Astrocyte of the cerebellum (primary cell): ENCODE measurements around the gene AMZ2.
"Not testable (repeated sequence)": the region's sequence is repeated elsewhere in the genome, so short reads cannot be mapped to it uniquely, and the experiment has no call there.

Source experiments
- DNase-seq: peaks from one replicate; pipeline ENCODE4 v3.0.0-alpha.2; 2011; ENCODE audit warnings: low read depth
- H3K4me3 ChIP-seq: 2 replicates; pipeline ENCODE4 v1.5.1; 2011; ENCODE audit warnings: mild to moderate bottlenecking, low read depth, low read length, moderate library complexity
- CTCF ChIP-seq: IDR thresholded peaks from 2 replicates; pipeline ENCODE4 v1.5.1; 2012; ENCODE audit warnings: low read length, low read depth, moderate library complexity, mild to moderate bottlenecking; ENCODE audit errors: missing control alignments
- in situ Hi-C: cut with HindIII; loops from 2 replicates; pipeline ENCODE4 v1.10.0; 2017; ENCODE audit warnings: low sequenced_read_pairs

AMZ2 gene

GRCh38 chr17:68255731-68256538 is 8.1 kb downstream of the AMZ2 start:
- TF ChIP-seq CTCF = no peak
- in situ Hi-C loops = loop anchor here (25.0 kb wide), 1 partner anchor 181 kb away; no protein-coding TSS in a partner anchor
- DNase-seq = no peak
- H3K4me3 ChIP-seq = no peak overlapping the region

DNA sequence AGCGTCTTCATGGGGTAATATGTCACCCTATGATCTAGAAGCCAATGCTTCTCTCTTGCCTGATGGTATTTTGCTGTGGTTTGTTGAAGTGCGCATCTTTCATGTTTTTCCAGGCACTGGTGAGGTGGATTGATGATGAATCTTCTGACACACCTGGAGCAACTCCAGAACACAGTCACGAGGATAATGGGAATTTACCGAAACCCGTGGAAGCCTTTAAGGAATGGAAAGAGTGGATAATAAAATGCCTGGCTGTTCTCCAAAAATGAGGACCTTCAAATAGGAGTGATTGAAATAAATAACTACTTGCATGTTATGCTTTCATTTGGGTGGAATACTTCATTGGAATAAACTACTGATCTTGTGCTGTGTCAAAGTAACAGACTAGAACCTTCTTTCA is 8.9 kb downstream of the AMZ2 start:
- H3K4me3 ChIP-seq, DNase-seq: not testable (repeated sequence)
- in situ Hi-C loops = loop anchor here (25.0 kb wide), 1 partner anchor 181 kb away; no protein-coding TSS in a partner anchor

- no peak overlapping the region for H3K4me3 ChIP-seq
- no peak for DNase-seq
- TF ChIP-seq CTCF = no peak
- in situ Hi-C loops = loop anchor here (25.0 kb wide), 1 partner anchor 179 kb away; no protein-coding TSS in a partner anchor
Measured at GRCh38 chr17:68257934-68258333, 10.1 kb downstream of the AMZ2 start.

DNA sequence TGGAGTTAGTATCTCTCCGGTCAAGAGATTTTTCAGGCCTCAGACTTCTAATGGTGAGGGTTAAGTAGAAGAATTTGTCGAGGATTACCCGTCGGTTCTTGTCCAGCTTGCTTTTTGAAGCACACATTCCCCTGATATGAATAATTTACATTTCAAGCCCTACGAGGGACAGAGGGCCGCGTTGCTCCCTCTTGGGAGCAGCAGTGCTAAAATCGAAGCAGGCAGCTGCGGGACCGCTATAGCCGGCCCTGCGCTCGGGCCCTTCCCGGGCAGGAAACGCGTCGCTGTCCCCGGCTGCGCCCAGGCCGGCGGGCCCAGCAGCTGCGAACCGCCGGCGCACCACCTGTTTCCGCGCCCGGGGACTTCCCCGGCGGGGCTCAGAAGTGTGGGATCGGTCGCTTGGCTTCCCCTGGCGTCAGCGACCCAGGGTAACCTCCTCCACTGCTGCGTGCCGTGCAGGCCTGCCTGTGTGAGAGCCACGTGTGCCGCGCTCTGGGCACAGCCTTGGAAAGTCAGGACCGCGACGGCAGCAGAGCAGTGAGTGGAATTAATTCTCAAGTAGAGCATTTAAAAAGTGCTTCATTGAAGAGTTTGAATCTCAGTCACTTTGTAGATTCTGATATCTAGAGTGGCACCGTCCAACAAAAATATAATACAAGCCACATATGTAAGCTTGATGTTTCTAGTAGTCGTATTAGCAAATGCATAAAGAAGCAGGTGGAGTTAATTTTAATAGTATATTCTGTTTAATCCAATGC is 11.2 kb downstream of the AMZ2 start:
- not testable (repeated sequence) for DNase-seq, H3K4me3 ChIP-seq
- in situ Hi-C loops = loop anchor here (25.0 kb wide), 1 partner anchor 178 kb away; no protein-coding TSS in a partner anchor

- in situ Hi-C loops = loop anchor here (25.0 kb wide), 1 partner anchor 178 kb away; no protein-coding TSS in a partner anchor
Measured at GRCh38 chr17:68259648-68259951, 11.8 kb downstream of the AMZ2 start.

DNA sequence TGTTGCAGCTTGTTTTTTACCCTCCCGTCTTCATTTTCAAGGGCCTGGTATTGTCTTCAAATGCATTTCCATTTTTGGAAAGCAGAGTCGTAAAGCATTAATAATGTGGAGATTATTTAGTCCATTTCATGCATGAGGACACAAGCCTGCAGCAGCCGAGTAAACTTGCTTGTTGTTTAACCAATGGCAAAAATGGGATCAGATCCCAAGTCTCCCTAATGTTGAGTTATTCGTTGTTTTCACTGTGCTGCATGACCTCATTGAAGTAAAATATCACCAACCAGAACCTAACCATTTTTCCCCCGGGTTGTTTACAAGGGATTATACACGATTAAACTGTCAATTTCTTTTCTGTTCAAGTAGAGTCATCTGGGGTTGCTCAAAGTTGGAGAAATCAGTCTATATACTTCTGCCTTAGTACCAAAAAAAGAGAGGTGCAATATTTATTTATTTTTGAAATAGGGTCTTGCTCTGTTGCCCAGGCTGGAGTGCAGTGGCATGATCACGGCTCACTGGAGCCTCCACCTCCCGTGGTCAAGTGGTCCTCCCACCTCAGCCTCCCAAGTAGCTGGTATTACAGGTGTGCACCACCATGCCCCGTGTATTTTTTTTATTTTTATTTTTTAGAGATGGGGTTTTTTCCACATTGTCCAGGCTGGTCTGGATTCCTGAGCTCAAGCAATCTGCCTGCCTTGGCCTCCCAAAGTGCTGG is 12.4 kb downstream of the AMZ2 start:
- no peak for TF ChIP-seq CTCF
- no peak overlapping the region for H3K4me3 ChIP-seq
- no peak for DNase-seq
- in situ Hi-C loops = loop anchor here (25.0 kb wide), 1 partner anchor 177 kb away; no protein-coding TSS in a partner anchor

More at GRCh38 chr17:68259648-68259951, 11.8 kb downstream of the AMZ2 start:
- not testable (repeated sequence) for DNase-seq, H3K4me3 ChIP-seq

DNA sequence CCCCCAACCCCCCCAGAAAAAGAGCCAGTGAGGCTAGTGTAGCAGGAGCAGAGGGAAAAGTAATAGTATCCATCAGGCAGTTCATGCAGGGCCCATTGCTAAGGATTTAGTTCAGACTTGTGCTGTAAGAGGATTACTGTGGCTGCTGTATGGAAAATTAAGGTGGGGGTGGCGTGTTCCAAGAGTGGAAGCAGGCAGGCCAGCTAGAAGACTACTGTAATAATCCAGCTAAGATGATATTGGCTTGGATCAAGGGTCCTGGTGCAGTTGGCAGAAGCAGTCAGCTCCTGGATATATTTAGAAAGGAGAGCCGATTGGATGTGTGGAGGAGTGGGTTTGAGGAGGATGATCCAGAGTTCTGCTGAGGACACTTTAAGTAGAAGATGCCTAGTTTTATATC is 14.6 kb downstream of the AMZ2 start:
- not testable (repeated sequence) for H3K4me3 ChIP-seq, DNase-seq
- in situ Hi-C loops = loop anchor here (25.0 kb wide), 1 partner anchor 175 kb away; no protein-coding TSS in a partner anchor

GRCh38 chr17:68263101-68263681 is 15.3 kb downstream of the AMZ2 start:
- in situ Hi-C loops = loop anchor here (25.0 kb wide), 1 partner anchor 174 kb away; no protein-coding TSS in a partner anchor
- peak; percentile 40 for TF ChIP-seq CTCF
- not testable (repeated sequence) for H3K4me3 ChIP-seq
- DNase-seq = peak; percentile 26

DNA sequence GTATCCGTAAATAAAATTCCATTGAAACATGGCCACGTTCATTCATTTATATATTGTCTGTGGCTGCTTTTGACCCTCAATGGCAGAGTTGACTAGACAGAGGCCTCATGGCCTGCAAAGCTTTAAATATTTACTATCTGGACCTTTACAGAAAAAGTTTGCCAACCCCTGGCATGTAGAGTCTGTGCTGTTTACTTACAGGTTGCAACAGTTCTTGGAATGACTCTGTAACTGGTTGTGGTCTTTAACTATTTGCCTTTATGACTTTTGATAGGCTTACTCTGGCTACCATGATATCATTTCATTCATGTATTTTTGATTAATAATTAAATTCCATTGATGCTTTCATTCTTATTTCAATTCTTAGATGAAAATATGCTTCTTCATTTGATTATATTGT is 18.0 kb downstream of the AMZ2 start:
- not testable (repeated sequence) for H3K4me3 ChIP-seq, DNase-seq
- in situ Hi-C loops = loop anchor here (25.0 kb wide), 1 partner anchor 171 kb away; no protein-coding TSS in a partner anchor
